Measurements from ENCODE around the gene ILF2. TPM values are rescaled to one million over a fixed set of nuclear protein-coding genes. Genes with fewer than 3 reads are reported as not detected.

The ILF2 gene
- total RNA-seq, 3 donors from 2014 or later (not counting 1 experiment from before 2014, with no cell fraction given), result 97.6 to 134 (median 110) TPM

GRCh38 chr1:153612755-153613331, 58.0 kb downstream of the ILF2 start, which contains the start of gene S100A16:
TSS of gene S100A16 (minus strand) at chr1:153613137. CDS start at chr1:153608151, 4,986 bp downstream.
- no peak within 1 kb of the TSS for H3K27ac Mint-ChIP-seq
- H3K9me3 Mint-ChIP-seq, result no peaks in the 10 kb centered on the region
- H3K27me3 ChIP-seq (ENCODE audit: control insufficient read depth, insufficient read depth, low read length), result no peaks in the 10 kb centered on the region
- peaks cover 9% of the 10 kb centered on the region for H3K4me1 ChIP-seq (ENCODE audit: control insufficient read depth, insufficient read depth, low read length)
- H3K27ac ChIP-seq (ENCODE audit: low read length), result no peak within 1 kb of the TSS
- no peaks in the 10 kb centered on the region for H3K9me3 ChIP-seq (ENCODE audit: control insufficient read depth, insufficient read depth, low read length)
- ATAC-seq (no peak), DNase-seq (no peak)
- no peaks in the 10 kb centered on the region for H3K36me3 ChIP-seq (ENCODE audit: control insufficient read depth, insufficient read depth, low read length)
- H3K27me3 Mint-ChIP-seq (ENCODE audit: low read depth in 2 of 2), result no peaks in the 10 kb centered on the region
- no peak for TF ChIP-seq CTCF (IDR thresholded peaks at IDR 0.05)
- intact Hi-C loops (cut with micrococcal nuclease), result no loop called here
- peaks cover 0 to 6% of the 10 kb centered on the region in 2 donors for H3K4me1 Mint-ChIP-seq
- H3K4me3 ChIP-seq (ENCODE audit: low read length), result no peak within 1 kb of the TSS
- H3K36me3 Mint-ChIP-seq, result no peaks in the 10 kb centered on the region
- H3K4me3 Mint-ChIP-seq, result no peak within 1 kb of the TSS
- WGBS (ENCODE audit: insufficient coverage), result 97% methylated on average over 8 of the region's 9 CpGs

- Mint-ChIP-seq H3K27ac (no peak overlapping the region), H3K4me1 (no peaks in the 10 kb centered on the region), H3K4me3 (no peak overlapping the region), H3K36me3 (no peaks in the 10 kb centered on the region), H3K9me3 (no peaks in the 10 kb centered on the region), H3K27me3 (ENCODE audit: low read depth in 2 of 2) (no peaks in the 10 kb centered on the region)
- Histone ChIP-seq H3K4me3 (ENCODE audit: low read length) (no peak overlapping the region), H3K36me3 (ENCODE audit: control insufficient read depth, insufficient read depth, low read length) (no peaks in the 10 kb centered on the region), H3K4me1 (ENCODE audit: control insufficient read depth, insufficient read depth, low read length) (peaks cover 3% of the 10 kb centered on the region), H3K9me3 (ENCODE audit: control insufficient read depth, insufficient read depth, low read length) (no peaks in the 10 kb centered on the region), H3K27ac (ENCODE audit: low read length) (no peak overlapping the region), H3K27me3 (ENCODE audit: control insufficient read depth, insufficient read depth, low read length) (no peaks in the 10 kb centered on the region)
- no peak for TF ChIP-seq CTCF (IDR thresholded peaks at IDR 0.05)
- WGBS (ENCODE audit: insufficient coverage), result 90% methylated on average over 10 of the region's 11 CpGs
- ATAC-seq, result no peak
- intact Hi-C loops (cut with micrococcal nuclease), result no loop called here
- no peak for DNase-seq
These were observed 58.6 kb downstream of the ILF2 start for GRCh38 chr1:153612111-153612754.

Other genes starting within 250 kb of the ILF2 start
- gene S100A7, start 210.3 kb downstream of the ILF2 start, total RNA-seq, result not detected
- 100 to 1,000 TPM; 174 to 261 (median 245) TPM for gene S100A6, start 135.0 kb downstream of the ILF2 start, total RNA-seq
- gene S100A5, start 130.1 kb downstream of the ILF2 start, total RNA-seq, result not detected
- 100 to 1,000 TPM; 509 to 689 (median 597) TPM for gene S100A4, start 125.2 kb downstream of the ILF2 start, total RNA-seq
- gene S100A3, start 121.7 kb downstream of the ILF2 start, total RNA-seq, result not detected
- not detected for gene S100A2, start 105.1 kb downstream of the ILF2 start, total RNA-seq
- not detected for gene S100A16, start 57.9 kb downstream of the ILF2 start, total RNA-seq
- not detected for gene S100A14, start 54.7 kb downstream of the ILF2 start, total RNA-seq
- gene S100A13, start 43.5 kb downstream of the ILF2 start, total RNA-seq, result 1 to 10 TPM; 4.0 to 5.8 (median 4.1) TPM
- gene S100A1, start 42.6 kb downstream of the ILF2 start, total RNA-seq, result not detected
- 100 to 1,000 TPM in 2 of 3 donors, 10 to 100 TPM in 1; 94.7 to 110 (median 106) TPM for gene CHTOP, start 36.9 kb downstream of the ILF2 start, total RNA-seq
- 10 to 100 TPM; 21.0 to 25.5 (median 23.5) TPM for gene SNAPIN, start 12.3 kb downstream of the ILF2 start, total RNA-seq
- gene NPR1, start 7.7 kb upstream of the ILF2 start, total RNA-seq, result not detected
- gene INTS3, start 57.1 kb upstream of the ILF2 start, total RNA-seq, result 10 to 100 TPM; 44.3 to 55.3 (median 44.5) TPM
- gene SLC27A3, start 104.4 kb upstream of the ILF2 start, total RNA-seq, result 100 to 1,000 TPM in 1 of 3 donors, 10 to 100 TPM in 2; 65.3 to 107 (median 89.8) TPM

Measured in natural killer cell (primary cell).